Measurements from ENCODE around the gene MMGT1.

DNA sequence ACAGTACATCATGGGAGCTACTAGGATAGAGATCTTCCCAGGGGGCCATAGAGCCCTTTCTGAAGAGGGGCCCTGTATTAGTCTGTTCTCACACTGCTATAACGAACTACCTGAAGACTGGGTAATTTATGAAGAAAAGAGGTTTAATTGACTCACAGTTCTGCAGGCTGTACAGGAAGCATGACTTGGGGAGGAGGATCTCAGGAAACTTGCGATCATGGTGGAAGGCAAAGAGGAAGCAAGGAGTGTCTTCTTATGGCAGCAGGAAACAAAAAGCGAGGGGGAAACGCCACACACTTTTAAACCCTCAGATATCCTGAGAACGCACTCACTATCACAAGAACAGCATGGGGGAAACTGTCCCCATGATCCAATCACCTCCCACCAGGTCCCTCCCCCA is 7.2 kb upstream of the MMGT1 start:
- TF ChIP-seq, protein P1, sequence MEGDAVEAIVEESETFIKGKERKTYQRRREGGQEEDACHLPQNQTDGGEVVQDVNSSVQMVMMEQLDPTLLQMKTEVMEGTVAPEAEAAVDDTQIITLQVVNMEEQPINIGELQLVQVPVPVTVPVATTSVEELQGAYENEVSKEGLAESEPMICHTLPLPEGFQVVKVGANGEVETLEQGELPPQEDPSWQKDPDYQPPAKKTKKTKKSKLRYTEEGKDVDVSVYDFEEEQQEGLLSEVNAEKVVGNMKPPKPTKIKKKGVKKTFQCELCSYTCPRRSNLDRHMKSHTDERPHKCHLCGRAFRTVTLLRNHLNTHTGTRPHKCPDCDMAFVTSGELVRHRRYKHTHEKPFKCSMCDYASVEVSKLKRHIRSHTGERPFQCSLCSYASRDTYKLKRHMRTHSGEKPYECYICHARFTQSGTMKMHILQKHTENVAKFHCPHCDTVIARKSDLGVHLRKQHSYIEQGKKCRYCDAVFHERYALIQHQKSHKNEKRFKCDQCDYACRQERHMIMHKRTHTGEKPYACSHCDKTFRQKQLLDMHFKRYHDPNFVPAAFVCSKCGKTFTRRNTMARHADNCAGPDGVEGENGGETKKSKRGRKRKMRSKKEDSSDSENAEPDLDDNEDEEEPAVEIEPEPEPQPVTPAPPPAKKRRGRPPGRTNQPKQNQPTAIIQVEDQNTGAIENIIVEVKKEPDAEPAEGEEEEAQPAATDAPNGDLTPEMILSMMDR (IDR thresholded peaks at IDR 0.05; ENCODE audit: low read length) = no peak
- TF ChIP-seq EZH2 (IDR thresholded peaks at IDR 0.05; ENCODE audit: borderline replicate concordance, low read length) = no peak

Measured in OCI-LY1 (cell line).